ENCODE measurements around the gene TCF3.
A peak's percentile ranks its signal among the peaks of the same experiment; 100 is the strongest.

Gene TCF3

DNA sequence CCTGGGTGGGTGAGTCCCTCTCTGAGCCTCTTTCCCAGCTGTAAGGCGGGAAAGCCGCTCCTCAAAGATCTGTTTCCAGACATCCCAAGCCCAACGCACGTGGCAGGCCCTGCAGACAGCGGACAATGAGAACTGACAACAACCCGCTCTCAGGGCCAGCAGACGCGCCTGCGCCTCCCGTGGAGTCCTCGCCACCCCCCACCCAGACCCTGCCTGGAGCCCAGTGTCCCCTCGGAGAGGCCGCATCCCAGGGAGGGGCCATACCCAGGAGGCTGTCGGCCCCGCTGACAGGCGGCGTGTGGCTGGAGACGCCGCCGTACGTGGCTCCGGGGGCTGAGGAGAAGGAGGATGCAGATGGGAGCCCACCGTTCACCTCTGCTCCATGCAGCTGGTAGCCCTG lies 30.8 kb downstream of the TCF3 start:
- Histone ChIP-seq H3K4me1 (ENCODE audit: control insufficient read depth, insufficient read depth, low read length) (no peaks in the 10 kb centered on the region), H3K27me3 (replicated peaks; ENCODE audit: control insufficient read depth, insufficient read depth, low read length) (no peaks in the 10 kb centered on the region), H3K9me3 (ENCODE audit: control insufficient read depth, low read length) (no peaks in the 10 kb centered on the region), H3K4me3 (ENCODE audit: low read length) (no peak overlapping the region), H3K36me3 (ENCODE audit: control insufficient read depth, insufficient read depth, low read length, severe bottlenecking) (peaks cover 19% of the 10 kb centered on the region), H3K9ac (ENCODE audit: low read length) (no peak overlapping the region)
- DNase-seq (ENCODE audit: low read depth), result no peak

DNA sequence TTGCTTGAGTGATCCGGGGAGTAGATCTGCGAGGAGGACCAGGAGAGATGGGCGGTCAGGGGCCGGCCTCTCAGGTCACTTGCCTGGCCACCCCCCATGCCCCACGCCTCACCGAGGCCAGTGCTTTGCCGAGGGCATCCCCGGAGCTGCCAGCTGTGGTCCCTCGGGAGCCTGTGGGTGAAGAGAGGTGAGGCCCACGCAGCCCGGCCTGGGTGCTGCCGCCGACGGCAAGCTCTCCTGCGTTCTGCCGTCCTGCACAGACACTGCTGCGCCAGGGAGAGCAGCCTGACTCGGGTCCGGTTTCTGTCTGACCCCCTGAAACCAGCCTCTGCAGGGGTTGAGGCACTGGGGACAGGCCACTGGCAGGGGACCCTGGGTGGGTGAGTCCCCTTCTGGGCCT lies 31.4 kb downstream of the TCF3 start:
- no peak for DNase-seq (ENCODE audit: low read depth)
- H3K9me3 ChIP-seq (ENCODE audit: control insufficient read depth, low read length), result no peaks in the 10 kb centered on the region
- H3K36me3 ChIP-seq (ENCODE audit: control insufficient read depth, insufficient read depth, low read length, severe bottlenecking), result peaks cover 19% of the 10 kb centered on the region
- H3K27me3 ChIP-seq (replicated peaks; ENCODE audit: control insufficient read depth, insufficient read depth, low read length), result no peaks in the 10 kb centered on the region
- no peaks in the 10 kb centered on the region for H3K4me1 ChIP-seq (ENCODE audit: control insufficient read depth, insufficient read depth, low read length)
- no peak overlapping the region for H3K9ac ChIP-seq (ENCODE audit: low read length)
- H3K4me3 ChIP-seq (ENCODE audit: low read length), result no peak overlapping the region

DNA sequence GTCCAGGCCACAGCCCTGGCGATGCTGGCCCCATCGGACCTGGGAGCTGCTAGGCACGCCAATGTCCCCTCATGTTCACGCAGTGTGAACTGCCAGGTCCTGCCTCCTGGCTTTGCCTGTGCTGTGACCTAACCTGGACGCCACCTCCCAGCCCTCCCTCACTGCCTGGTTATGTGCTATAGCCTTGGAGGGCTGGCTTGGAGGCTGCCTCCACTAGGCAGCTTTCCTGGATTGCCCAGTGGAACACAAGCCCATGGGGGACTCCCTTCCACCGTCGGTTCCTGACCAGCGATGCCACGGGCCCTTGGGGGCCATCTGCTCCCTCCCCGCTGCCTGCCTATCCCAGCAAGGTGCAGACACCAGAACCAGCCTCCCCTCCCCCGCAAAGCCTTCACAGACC lies 31.9 kb downstream of the TCF3 start:
- DNase-seq (ENCODE audit: low read depth), result no peak
- no peak overlapping the region for H3K9ac ChIP-seq (ENCODE audit: low read length)
- no peaks in the 10 kb centered on the region for H3K27me3 ChIP-seq (replicated peaks; ENCODE audit: control insufficient read depth, insufficient read depth, low read length)
- H3K9me3 ChIP-seq (ENCODE audit: control insufficient read depth, low read length), result no peaks in the 10 kb centered on the region
- H3K4me1 ChIP-seq (ENCODE audit: control insufficient read depth, insufficient read depth, low read length), result no peaks in the 10 kb centered on the region
- H3K4me3 ChIP-seq (ENCODE audit: low read length), result no peak overlapping the region
- H3K36me3 ChIP-seq (ENCODE audit: control insufficient read depth, insufficient read depth, low read length, severe bottlenecking), result peaks cover 19% of the 10 kb centered on the region

- DNase-seq (ENCODE audit: low read depth), result no peak
- H3K36me3 ChIP-seq (ENCODE audit: control insufficient read depth, insufficient read depth, low read length, severe bottlenecking), result peaks cover 24% of the 10 kb centered on the region
Observed at GRCh38 chr19:1619703-1620102, 32.7 kb downstream of the TCF3 start.

DNA sequence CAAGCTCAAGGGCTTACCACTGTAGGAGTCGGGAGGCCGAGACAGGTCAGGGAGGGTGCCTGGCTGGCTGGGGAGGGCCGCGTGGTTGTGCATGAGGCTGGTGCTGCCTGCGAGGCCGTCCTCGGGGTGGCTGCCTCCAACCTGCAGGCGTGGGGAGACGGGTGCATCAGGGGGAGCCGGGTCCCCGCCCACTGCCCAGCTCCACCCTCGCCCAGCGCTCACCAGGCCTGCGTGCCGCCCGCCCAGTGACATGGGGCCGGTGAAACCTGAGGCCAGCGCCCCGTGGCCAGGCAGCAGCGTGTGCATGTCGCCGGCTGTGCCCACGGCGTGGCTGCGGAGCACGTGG lies 33.3 kb downstream of the TCF3 start:
- Histone ChIP-seq H3K4me1 (ENCODE audit: control insufficient read depth, insufficient read depth, low read length) (no peaks in the 10 kb centered on the region), H3K27me3 (replicated peaks; ENCODE audit: control insufficient read depth, insufficient read depth, low read length) (no peaks in the 10 kb centered on the region), H3K9me3 (ENCODE audit: control insufficient read depth, low read length) (no peaks in the 10 kb centered on the region), H3K9ac (ENCODE audit: low read length) (no peak overlapping the region), H3K36me3 (ENCODE audit: control insufficient read depth, insufficient read depth, low read length, severe bottlenecking) (peaks cover 25% of the 10 kb centered on the region), H3K4me3 (ENCODE audit: low read length) (no peak overlapping the region)
- no peak for DNase-seq (ENCODE audit: low read depth)

More at GRCh38 chr19:1619703-1620102, 32.7 kb downstream of the TCF3 start:
- Histone ChIP-seq H3K9ac (ENCODE audit: low read length) (no peak overlapping the region), H3K27me3 (replicated peaks; ENCODE audit: control insufficient read depth, insufficient read depth, low read length) (no peaks in the 10 kb centered on the region), H3K9me3 (ENCODE audit: control insufficient read depth, low read length) (no peaks in the 10 kb centered on the region), H3K4me1 (ENCODE audit: control insufficient read depth, insufficient read depth, low read length) (no peaks in the 10 kb centered on the region), H3K4me3 (ENCODE audit: low read length) (no peak overlapping the region)

- Histone ChIP-seq H3K27me3 (replicated peaks; ENCODE audit: control insufficient read depth, insufficient read depth, low read length) (no peaks in the 10 kb centered on the region), H3K9ac (ENCODE audit: low read length) (no peak overlapping the region), H3K4me1 (ENCODE audit: control insufficient read depth, insufficient read depth, low read length) (no peaks in the 10 kb centered on the region), H3K9me3 (ENCODE audit: control insufficient read depth, low read length) (no peaks in the 10 kb centered on the region), H3K36me3 (ENCODE audit: control insufficient read depth, insufficient read depth, low read length, severe bottlenecking) (peaks cover 25% of the 10 kb centered on the region), H3K4me3 (ENCODE audit: low read length) (no peak overlapping the region)
- DNase-seq (ENCODE audit: low read depth), result peak; percentile 26
Observed at GRCh38 chr19:1618157-1619093, 34.0 kb downstream of the TCF3 start.

DNA sequence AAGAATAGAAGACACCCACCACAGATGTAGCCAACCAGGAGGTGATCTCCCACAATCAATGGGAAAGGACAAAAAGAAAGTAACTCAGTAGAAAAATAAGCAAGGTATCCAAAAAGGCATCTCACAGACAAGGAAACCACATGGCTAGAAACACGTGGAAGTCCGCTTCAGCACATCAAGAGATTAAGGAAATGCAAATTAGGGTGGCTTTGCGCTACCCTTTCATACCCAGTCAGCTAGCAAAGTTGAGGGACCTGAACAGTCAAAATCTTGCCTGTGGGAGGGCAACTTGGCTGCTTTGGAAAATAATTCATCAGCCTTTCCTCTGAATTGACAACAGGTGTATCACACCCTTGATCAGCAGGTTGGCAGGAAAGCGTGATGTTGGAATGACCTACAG lies 35.5 kb downstream of the TCF3 start:
- Histone ChIP-seq H3K4me1 (ENCODE audit: control insufficient read depth, insufficient read depth, low read length) (no peaks in the 10 kb centered on the region), H3K4me3 (ENCODE audit: low read length) (no peak overlapping the region), H3K9me3 (ENCODE audit: control insufficient read depth, low read length) (no peaks in the 10 kb centered on the region), H3K36me3 (ENCODE audit: control insufficient read depth, insufficient read depth, low read length, severe bottlenecking) (peaks cover 39% of the 10 kb centered on the region), H3K9ac (ENCODE audit: low read length) (no peak overlapping the region), H3K27me3 (replicated peaks; ENCODE audit: control insufficient read depth, insufficient read depth, low read length) (no peaks in the 10 kb centered on the region)
- no peak for DNase-seq (ENCODE audit: low read depth)

DNA sequence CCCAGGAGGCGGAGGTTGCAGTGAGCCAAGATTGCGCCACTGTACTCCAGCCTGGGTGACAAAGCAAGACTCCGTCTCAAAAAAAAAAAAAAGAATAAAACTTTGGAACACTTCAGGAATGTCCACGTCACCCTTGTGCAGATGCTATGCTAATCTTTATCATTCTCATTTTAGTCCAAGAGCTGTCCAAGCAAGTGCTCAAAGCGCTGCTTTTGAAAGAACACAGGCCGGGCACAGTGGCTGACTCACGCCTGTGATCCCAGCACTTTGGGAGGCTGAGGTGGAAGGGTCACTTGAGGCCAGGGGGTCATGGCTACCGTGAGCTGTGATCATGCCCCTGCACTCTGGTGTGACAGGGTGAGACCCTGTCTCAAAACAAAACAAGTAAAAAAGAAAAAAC lies 36.0 kb downstream of the TCF3 start:
- H3K4me3 ChIP-seq (ENCODE audit: low read length), result no peak overlapping the region

GRCh38 chr19:1615156-1615765 lies 37.2 kb downstream of the TCF3 start:
- Histone ChIP-seq H3K9ac (ENCODE audit: low read length) (no peak overlapping the region), H3K4me3 (ENCODE audit: low read length) (no peak overlapping the region), H3K4me1 (ENCODE audit: control insufficient read depth, insufficient read depth, low read length) (no peaks in the 10 kb centered on the region), H3K9me3 (ENCODE audit: control insufficient read depth, low read length) (no peaks in the 10 kb centered on the region), H3K36me3 (ENCODE audit: control insufficient read depth, insufficient read depth, low read length, severe bottlenecking) (peaks cover 45% of the 10 kb centered on the region), H3K27me3 (replicated peaks; ENCODE audit: control insufficient read depth, insufficient read depth, low read length) (no peaks in the 10 kb centered on the region)
- no peak for DNase-seq (ENCODE audit: low read depth)

More for the DNA sequence above, 36.0 kb downstream of the TCF3 start:
- H3K9ac ChIP-seq (ENCODE audit: low read length), result no peak overlapping the region
- no peaks in the 10 kb centered on the region for H3K4me1 ChIP-seq (ENCODE audit: control insufficient read depth, insufficient read depth, low read length)
- no peak for DNase-seq (ENCODE audit: low read depth)
- peaks cover 41% of the 10 kb centered on the region for H3K36me3 ChIP-seq (ENCODE audit: control insufficient read depth, insufficient read depth, low read length, severe bottlenecking)
- no peaks in the 10 kb centered on the region for H3K9me3 ChIP-seq (ENCODE audit: control insufficient read depth, low read length)
- H3K27me3 ChIP-seq (replicated peaks; ENCODE audit: control insufficient read depth, insufficient read depth, low read length), result no peaks in the 10 kb centered on the region

GRCh38 chr19:1613808-1614570 lies 38.4 kb downstream of the TCF3 start:
- Histone ChIP-seq H3K36me3 (ENCODE audit: control insufficient read depth, insufficient read depth, low read length, severe bottlenecking) (peaks cover 46% of the 10 kb centered on the region), H3K9me3 (ENCODE audit: control insufficient read depth, low read length) (no peaks in the 10 kb centered on the region)

GRCh38 chr19:1613146-1613545 lies 39.3 kb downstream of the TCF3 start:
- H3K27me3 ChIP-seq (replicated peaks; ENCODE audit: control insufficient read depth, insufficient read depth, low read length), result no peaks in the 10 kb centered on the region
- H3K36me3 ChIP-seq (ENCODE audit: control insufficient read depth, insufficient read depth, low read length, severe bottlenecking), result peaks cover 42% of the 10 kb centered on the region
- H3K4me3 ChIP-seq (ENCODE audit: low read length), result no peak overlapping the region
- peaks cover 6% of the 10 kb centered on the region for H3K4me1 ChIP-seq (ENCODE audit: control insufficient read depth, insufficient read depth, low read length)
- no peaks in the 10 kb centered on the region for H3K9me3 ChIP-seq (ENCODE audit: control insufficient read depth, low read length)
- DNase-seq (ENCODE audit: low read depth), result no peak
- H3K9ac ChIP-seq (ENCODE audit: low read length), result no peak overlapping the region

More at GRCh38 chr19:1613808-1614570, 38.4 kb downstream of the TCF3 start:
- Histone ChIP-seq H3K4me1 (ENCODE audit: control insufficient read depth, insufficient read depth, low read length) (no peaks in the 10 kb centered on the region), H3K9ac (ENCODE audit: low read length) (no peak overlapping the region), H3K27me3 (replicated peaks; ENCODE audit: control insufficient read depth, insufficient read depth, low read length) (no peaks in the 10 kb centered on the region), H3K4me3 (ENCODE audit: low read length) (no peak overlapping the region)
- DNase-seq (ENCODE audit: low read depth), result no peak
